HEK293 (cell line): Measurements from ENCODE around the gene KLHL13.

ENCODE experiments used
- CTCF ChIA-PET: fragments of 350-600 bp; formaldehyde crosslinking; extraction: SDS; loops from one replicate; lab custom pipeline; 2021; ENCODE audit warnings: antibody characterized with exemption; lab: Yijun Ruan, JAX
- POLR2A ChIA-PET: fragments of 300-600 bp; formaldehyde crosslinking; extraction: SDS; loops from one replicate; lab custom pipeline; 2020; ENCODE audit warnings: antibody characterized with exemption, inconsistent platforms; lab: Yijun Ruan, JAX
- H3K27ac ChIP-seq: fragments of 200-500 bp; sonication (Bioruptor generic); 2 replicates; pipeline ENCODE4 v1.5.1; 2014; ENCODE audit warnings: low read depth, low read length, control low read depth, inconsistent platforms; ENCODE audit errors: extremely low read depth
- H3K36me3 ChIP-seq, 2 experiments: fragments of 200-500 bp in 1 of 2; sonication (Bioruptor generic) in 1 of 2; 1 replicate in 1 of 2; 2 replicates in 1 of 2; pipeline ENCODE4 v1.5.1; 2014 to 2017; ENCODE audit warnings: inconsistent platforms in 2 of 2, low read length in 2 of 2; ENCODE audit not compliant: control insufficient read depth in 2 of 2, insufficient read depth in 1 of 2
- H3K4me1 ChIP-seq: fragments of 200-500 bp; sonication (Bioruptor generic); 2 replicates; pipeline ENCODE4 v1.5.1; 2014; ENCODE audit warnings: mild to moderate bottlenecking, low read length, inconsistent platforms; ENCODE audit not compliant: control insufficient read depth, insufficient read depth
- H3K4me3 ChIP-seq: 2 replicates; pipeline ENCODE4 v1.5.1; 2011; ENCODE audit warnings: low read depth, mild to moderate bottlenecking, control low read depth, low read length, moderate library complexity
- H3K9me3 ChIP-seq: fragments of 200-500 bp; sonication (Bioruptor generic); 2 replicates; pipeline ENCODE4 v1.5.1; 2014; ENCODE audit warnings: low read depth, low read length, inconsistent platforms; ENCODE audit not compliant: control insufficient read depth, insufficient read depth
- FEZF1 ChIP-seq: fragments of 450-650 bp; formaldehyde crosslinking; IDR thresholded peaks from 2 replicates; pipeline ENCODE4 v1.5.1; 2016; ENCODE audit warnings: missing biosample characterization, missing genetic modification characterization
- GLIS2 ChIP-seq: fragments of 450-650 bp; formaldehyde crosslinking; IDR thresholded peaks from 2 replicates; pipeline ENCODE4 v1.5.1; 2016; ENCODE audit warnings: missing biosample characterization, missing genetic modification characterization
- OSR2 ChIP-seq: fragments of 450-650 bp; formaldehyde crosslinking; IDR thresholded peaks from 2 replicates; pipeline ENCODE4 v1.5.1; 2016; ENCODE audit warnings: missing biosample characterization, missing genetic modification characterization
- SP3 ChIP-seq: fragments of 450-650 bp; formaldehyde crosslinking; IDR thresholded peaks from 2 replicates; pipeline ENCODE4 v1.5.1; 2016; ENCODE audit warnings: missing biosample characterization, missing genetic modification characterization
- TCF7L2 ChIP-seq: IDR thresholded peaks from 2 replicates; pipeline ENCODE4 v1.6.1; 2011; ENCODE audit warnings: low read depth, mild to moderate bottlenecking, inconsistent platforms, low read length, moderate library complexity, borderline replicate concordance
- ZNF121 ChIP-seq: fragments of 450-650 bp; formaldehyde crosslinking; IDR thresholded peaks from 2 replicates; pipeline ENCODE4 v1.5.1; 2016; ENCODE audit warnings: missing biosample characterization, missing genetic modification characterization
- ZNF169 ChIP-seq: fragments of 450-650 bp; formaldehyde crosslinking; IDR thresholded peaks from 2 replicates; pipeline ENCODE4 v1.5.1; 2016; ENCODE audit warnings: missing biosample characterization, missing genetic modification characterization
- ZNF19 ChIP-seq: fragments of 450-650 bp; formaldehyde crosslinking; IDR thresholded peaks from 2 replicates; pipeline ENCODE4; 2016; ENCODE audit warnings: missing biosample characterization, missing genetic modification characterization, low read depth
- ZNF211 ChIP-seq: fragments of 450-650 bp; formaldehyde crosslinking; IDR thresholded peaks from 2 replicates; pipeline ENCODE4 v1.5.1; 2016; ENCODE audit warnings: low read depth, missing biosample characterization, missing genetic modification characterization
- ZNF335 ChIP-seq: fragments of 450-650 bp; formaldehyde crosslinking; conservative IDR thresholded peaks from 2 replicates; pipeline ENCODE4 v1.5.1; 2016; ENCODE audit warnings: missing biosample characterization, missing genetic modification characterization
- ZNF423 ChIP-seq: fragments of 450-650 bp; formaldehyde crosslinking; IDR thresholded peaks from 2 replicates; pipeline ENCODE4 v1.5.1; 2016; ENCODE audit warnings: missing biosample characterization, missing genetic modification characterization
- ZNF558 ChIP-seq: fragments of 450-650 bp; formaldehyde crosslinking; IDR thresholded peaks from 2 replicates; pipeline ENCODE4 v1.5.1; 2016; ENCODE audit warnings: missing biosample characterization, missing genetic modification characterization
- ZNF624 ChIP-seq: fragments of 450-650 bp; formaldehyde crosslinking; IDR thresholded peaks from 2 replicates; pipeline ENCODE4 v1.5.1; 2017; ENCODE audit warnings: missing biosample characterization, missing genetic modification characterization
- ZNF654 ChIP-seq: fragments of 450-650 bp; formaldehyde crosslinking; IDR thresholded peaks from 2 replicates; pipeline ENCODE4 v1.5.1; 2016; ENCODE audit warnings: low read depth, missing biosample characterization, missing genetic modification characterization
- TF ChIP-seq, protein P1 (sequence below): fragments of 450-650 bp; formaldehyde crosslinking; IDR thresholded peaks from 2 replicates; pipeline ENCODE4; 2016; ENCODE audit warnings: missing biosample characterization, missing genetic modification characterization
- TF ChIP-seq, protein P2 (sequence below): fragments of 450-650 bp; formaldehyde crosslinking; IDR thresholded peaks from 2 replicates; pipeline ENCODE4 v1.5.1; 2016; ENCODE audit warnings: missing biosample characterization, missing genetic modification characterization, low read depth
- TF ChIP-seq, protein P3 (sequence below): fragments of 450-650 bp; formaldehyde crosslinking; conservative IDR thresholded peaks from 2 replicates; pipeline ENCODE4 v1.5.1; 2016; ENCODE audit warnings: low read depth, missing biosample characterization, missing genetic modification characterization
- TF ChIP-seq, protein P4 (sequence below): fragments of 450-650 bp; formaldehyde crosslinking; IDR thresholded peaks from 2 replicates; pipeline ENCODE4 v1.5.1; 2016; ENCODE audit warnings: missing biosample characterization, missing genetic modification characterization
- TF ChIP-seq, protein P5 (sequence below): fragments of 450-650 bp; formaldehyde crosslinking; optimal IDR thresholded peaks from 2 replicates; pipeline ENCODE3; 2016; ENCODE audit warnings: missing biosample characterization, mild to moderate bottlenecking, missing genetic modification characterization

The KLHL13 gene, protein sequence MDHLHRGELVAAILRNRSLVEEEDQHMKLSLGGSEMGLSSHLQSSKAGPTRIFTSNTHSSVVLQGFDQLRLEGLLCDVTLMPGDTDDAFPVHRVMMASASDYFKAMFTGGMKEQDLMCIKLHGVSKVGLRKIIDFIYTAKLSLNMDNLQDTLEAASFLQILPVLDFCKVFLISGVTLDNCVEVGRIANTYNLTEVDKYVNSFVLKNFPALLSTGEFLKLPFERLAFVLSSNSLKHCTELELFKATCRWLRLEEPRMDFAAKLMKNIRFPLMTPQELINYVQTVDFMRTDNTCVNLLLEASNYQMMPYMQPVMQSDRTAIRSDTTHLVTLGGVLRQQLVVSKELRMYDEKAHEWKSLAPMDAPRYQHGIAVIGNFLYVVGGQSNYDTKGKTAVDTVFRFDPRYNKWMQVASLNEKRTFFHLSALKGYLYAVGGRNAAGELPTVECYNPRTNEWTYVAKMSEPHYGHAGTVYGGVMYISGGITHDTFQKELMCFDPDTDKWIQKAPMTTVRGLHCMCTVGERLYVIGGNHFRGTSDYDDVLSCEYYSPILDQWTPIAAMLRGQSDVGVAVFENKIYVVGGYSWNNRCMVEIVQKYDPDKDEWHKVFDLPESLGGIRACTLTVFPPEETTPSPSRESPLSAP

DNA sequence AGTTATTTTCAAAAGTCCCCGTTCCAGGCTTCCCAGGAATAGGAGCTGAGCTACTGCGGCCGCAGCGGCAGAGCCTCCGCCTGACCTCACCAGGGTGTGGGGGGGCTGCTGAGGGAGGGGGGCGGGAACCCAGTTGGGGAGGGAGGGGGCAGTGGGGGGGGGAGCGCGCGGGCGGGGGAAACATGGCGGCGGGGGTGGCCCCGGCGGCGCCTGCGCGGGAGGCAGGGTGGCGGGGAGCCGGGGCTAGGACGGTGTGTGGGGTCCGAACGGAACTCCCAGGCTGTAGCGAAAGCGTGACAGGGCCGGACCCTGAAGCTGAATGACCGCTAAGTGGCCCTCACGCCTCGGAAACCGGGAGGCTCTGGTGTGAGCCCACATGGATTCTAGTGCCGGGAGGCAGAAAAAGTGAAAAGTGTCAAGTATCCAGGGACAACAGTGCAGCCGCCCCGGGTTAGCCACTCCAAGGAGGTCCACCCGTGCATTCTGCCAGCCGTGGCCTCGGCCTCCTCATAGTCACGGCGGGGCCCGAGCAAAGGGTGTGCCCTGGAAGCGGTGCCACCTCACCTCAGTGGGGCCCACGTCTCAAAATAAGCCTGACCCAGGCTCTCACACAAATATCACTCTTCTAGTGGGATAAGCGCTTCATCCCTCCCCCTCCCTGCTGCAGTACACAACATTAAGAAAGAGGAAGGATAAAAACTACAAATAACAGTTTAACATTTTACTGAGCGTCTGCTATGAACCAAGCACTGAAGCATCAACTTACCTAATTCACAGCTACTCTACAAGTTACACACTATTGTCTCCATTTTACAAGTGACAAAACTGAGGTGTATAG is at the start of gene KLHL13:
Gene KLHL13, minus strand, starts transcription at position 98 of the 838 bp plus-strand sequence. CDS start 88,337 bp downstream, outside the sequence.
- H3K27ac ChIP-seq: peak within 1 kb of the TSS; percentile 63; the same call in 1 of the 2 replicates

DNA sequence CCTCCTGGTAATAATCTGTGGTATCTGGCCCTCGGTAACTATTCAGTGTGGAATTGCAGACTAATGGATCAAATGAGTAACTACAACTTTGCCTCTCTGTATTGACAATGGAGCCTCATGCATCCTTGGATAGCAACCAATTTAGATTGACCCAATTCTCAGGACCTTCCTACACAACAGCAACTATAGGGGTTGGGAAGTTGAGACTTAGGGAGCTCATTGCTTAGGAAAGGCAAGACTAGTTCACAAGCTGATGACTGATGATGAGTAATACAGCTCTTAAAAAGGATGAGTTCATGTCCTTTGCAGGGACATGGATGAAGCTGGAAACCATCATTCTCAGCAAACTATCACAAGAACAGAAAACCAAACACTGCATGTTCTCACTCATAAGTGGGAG is 47.5 kb upstream of the KLHL13 start:
- CTCF ChIA-PET: no interaction called here
- POLR2A ChIA-PET: interaction anchor here (0.6 kb wide), 1 partner anchor 15 kb away, joined by 4 read pairs; no protein-coding TSS in a partner anchor
- TF ChIP-seq OSR2 (tag by site-specific recombination): no peak
- no peak for TF ChIP-seq ZNF654 (tag by site-specific recombination)
- TF ChIP-seq ZNF121 (tag by site-specific recombination): no peak
- no peak for TF ChIP-seq ZNF624 (tag by site-specific recombination)
- TF ChIP-seq SP3: no peak
- no peak for TF ChIP-seq ZNF19 (tag by site-specific recombination)
- TF ChIP-seq, protein P1, sequence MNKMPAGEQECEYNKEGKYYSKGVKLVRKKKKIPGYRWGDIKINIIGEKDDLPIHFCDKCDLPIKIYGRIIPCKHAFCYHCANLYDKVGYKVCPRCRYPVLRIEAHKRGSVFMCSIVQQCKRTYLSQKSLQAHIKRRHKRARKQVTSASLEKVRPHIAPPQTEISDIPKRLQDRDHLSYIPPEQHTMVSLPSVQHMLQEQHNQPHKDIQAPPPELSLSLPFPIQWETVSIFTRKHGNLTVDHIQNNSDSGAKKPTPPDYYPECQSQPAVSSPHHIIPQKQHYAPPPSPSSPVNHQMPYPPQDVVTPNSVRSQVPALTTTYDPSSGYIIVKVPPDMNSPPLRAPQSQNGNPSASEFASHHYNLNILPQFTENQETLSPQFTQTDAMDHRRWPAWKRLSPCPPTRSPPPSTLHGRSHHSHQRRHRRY (tag by site-specific recombination): no peak
- TF ChIP-seq, protein P2, sequence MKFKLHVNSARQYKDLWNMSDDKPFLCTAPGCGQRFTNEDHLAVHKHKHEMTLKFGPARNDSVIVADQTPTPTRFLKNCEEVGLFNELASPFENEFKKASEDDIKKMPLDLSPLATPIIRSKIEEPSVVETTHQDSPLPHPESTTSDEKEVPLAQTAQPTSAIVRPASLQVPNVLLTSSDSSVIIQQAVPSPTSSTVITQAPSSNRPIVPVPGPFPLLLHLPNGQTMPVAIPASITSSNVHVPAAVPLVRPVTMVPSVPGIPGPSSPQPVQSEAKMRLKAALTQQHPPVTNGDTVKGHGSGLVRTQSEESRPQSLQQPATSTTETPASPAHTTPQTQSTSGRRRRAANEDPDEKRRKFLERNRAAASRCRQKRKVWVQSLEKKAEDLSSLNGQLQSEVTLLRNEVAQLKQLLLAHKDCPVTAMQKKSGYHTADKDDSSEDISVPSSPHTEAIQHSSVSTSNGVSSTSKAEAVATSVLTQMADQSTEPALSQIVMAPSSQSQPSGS (tag by site-specific recombination): no peak
- TF ChIP-seq, protein P3, sequence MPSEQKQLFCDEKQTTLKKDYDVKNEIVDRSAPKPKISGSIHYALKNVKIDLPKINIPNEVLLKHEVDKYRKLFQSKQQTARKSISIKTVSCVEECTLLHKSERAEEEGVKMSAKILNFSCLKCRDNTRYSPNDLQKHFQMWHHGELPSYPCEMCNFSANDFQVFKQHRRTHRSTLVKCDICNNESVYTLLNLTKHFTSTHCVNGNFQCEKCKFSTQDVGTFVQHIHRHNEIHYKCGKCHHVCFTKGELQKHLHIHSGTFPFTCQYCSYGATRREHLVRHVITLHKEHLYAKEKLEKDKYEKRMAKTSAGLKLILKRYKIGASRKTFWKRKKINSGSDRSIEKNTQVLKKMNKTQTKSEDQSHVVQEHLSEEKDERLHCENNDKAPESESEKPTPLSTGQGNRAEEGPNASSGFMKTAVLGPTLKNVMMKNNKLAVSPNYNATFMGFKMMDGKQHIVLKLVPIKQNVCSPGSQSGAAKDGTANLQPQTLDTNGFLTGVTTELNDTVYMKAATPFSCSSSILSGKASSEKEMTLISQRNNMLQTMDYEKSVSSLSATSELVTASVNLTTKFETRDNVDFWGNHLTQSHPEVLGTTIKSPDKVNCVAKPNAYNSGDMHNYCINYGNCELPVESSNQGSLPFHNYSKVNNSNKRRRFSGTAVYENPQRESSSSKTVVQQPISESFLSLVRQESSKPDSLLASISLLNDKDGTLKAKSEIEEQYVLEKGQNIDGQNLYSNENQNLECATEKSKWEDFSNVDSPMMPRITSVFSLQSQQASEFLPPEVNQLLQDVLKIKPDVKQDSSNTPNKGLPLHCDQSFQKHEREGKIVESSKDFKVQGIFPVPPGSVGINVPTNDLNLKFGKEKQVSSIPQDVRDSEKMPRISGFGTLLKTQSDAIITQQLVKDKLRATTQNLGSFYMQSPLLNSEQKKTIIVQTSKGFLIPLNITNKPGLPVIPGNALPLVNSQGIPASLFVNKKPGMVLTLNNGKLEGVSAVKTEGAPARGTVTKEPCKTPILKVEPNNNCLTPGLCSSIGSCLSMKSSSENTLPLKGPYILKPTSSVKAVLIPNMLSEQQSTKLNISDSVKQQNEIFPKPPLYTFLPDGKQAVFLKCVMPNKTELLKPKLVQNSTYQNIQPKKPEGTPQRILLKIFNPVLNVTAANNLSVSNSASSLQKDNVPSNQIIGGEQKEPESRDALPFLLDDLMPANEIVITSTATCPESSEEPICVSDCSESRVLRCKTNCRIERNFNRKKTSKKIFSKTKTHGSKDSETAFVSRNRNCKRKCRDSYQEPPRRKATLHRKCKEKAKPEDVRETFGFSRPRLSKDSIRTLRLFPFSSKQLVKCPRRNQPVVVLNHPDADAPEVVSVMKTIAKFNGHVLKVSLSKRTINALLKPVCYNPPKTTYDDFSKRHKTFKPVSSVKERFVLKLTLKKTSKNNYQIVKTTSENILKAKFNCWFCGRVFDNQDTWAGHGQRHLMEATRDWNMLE: no peak
- no peak for TF ChIP-seq FEZF1 (tag by site-specific recombination)
- TF ChIP-seq ZNF169 (tag by site-specific recombination): no peak
- TF ChIP-seq TCF7L2: no peak
- Histone ChIP-seq H3K9me3 (no peaks in the 10 kb centered on the region), H3K36me3 (no peaks in the 10 kb centered on the region), H3K4me3 (no peak overlapping the region), H3K4me1 (no peaks in the 10 kb centered on the region), H3K27ac (no peak overlapping the region)

More for the DNA sequence above, at the start of gene KLHL13:
- POLR2A ChIA-PET: interaction anchor here (0.6 to 0.8 kb wide), 3 partner anchors 11 to 510 kb away, joined by 3 to 4 read pairs (median 3); no protein-coding TSS in a partner anchor
- Histone ChIP-seq H3K4me1 (no peaks in the 10 kb centered on the region), H3K4me3 (peak within 1 kb of the TSS; percentile 64), H3K9me3 (no peaks in the 10 kb centered on the region), H3K36me3 (no peaks in the 10 kb centered on the region; a peak in 1 of 3 replicates)
- CTCF ChIA-PET: interaction anchor here (0.6 kb wide), 1 partner anchor 99 kb away, joined by 3 read pairs; no protein-coding TSS in a partner anchor
- no peak for TF ChIP-seq ZNF211 (tag by site-specific recombination)
- 0 out of 2 replicates have a peak, but pooled peaks have one; percentile 3 for TF ChIP-seq ZNF423 (tag by site-specific recombination)
- TF ChIP-seq GLIS2 (tag by site-specific recombination): peak; percentile 64; the same call in 1 of the 2 replicates
- TF ChIP-seq ZNF335 (tag by site-specific recombination): peak; percentile 21
- TF ChIP-seq, protein P4, sequence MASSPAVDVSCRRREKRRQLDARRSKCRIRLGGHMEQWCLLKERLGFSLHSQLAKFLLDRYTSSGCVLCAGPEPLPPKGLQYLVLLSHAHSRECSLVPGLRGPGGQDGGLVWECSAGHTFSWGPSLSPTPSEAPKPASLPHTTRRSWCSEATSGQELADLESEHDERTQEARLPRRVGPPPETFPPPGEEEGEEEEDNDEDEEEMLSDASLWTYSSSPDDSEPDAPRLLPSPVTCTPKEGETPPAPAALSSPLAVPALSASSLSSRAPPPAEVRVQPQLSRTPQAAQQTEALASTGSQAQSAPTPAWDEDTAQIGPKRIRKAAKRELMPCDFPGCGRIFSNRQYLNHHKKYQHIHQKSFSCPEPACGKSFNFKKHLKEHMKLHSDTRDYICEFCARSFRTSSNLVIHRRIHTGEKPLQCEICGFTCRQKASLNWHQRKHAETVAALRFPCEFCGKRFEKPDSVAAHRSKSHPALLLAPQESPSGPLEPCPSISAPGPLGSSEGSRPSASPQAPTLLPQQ (tag by site-specific recombination): peak; percentile 75
- no peak for TF ChIP-seq ZNF558 (tag by site-specific recombination)
- TF ChIP-seq, protein P5, sequence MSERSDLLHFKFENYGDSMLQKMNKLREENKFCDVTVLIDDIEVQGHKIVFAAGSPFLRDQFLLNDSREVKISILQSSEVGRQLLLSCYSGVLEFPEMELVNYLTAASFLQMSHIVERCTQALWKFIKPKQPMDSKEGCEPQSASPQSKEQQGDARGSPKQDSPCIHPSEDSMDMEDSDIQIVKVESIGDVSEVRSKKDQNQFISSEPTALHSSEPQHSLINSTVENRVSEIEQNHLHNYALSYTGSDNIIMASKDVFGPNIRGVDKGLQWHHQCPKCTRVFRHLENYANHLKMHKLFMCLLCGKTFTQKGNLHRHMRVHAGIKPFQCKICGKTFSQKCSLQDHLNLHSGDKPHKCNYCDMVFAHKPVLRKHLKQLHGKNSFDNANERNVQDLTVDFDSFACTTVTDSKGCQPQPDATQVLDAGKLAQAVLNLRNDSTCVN (tag by site-specific recombination): peak; percentile 30
